HEK293 (cell line): Measurements from ENCODE around the gene THOP1.

ENCODE experiments used
- BCL11A ChIP-seq: fragments of 450-650 bp; formaldehyde crosslinking; IDR thresholded peaks from 2 replicates; pipeline ENCODE4 v1.5.1; 2016; ENCODE audit warnings: low read depth, missing biosample characterization, missing genetic modification characterization
- EGR2 ChIP-seq: fragments of 450-650 bp; formaldehyde crosslinking; IDR thresholded peaks from 2 replicates; pipeline ENCODE4 v1.5.1; 2016; ENCODE audit warnings: low read depth, missing biosample characterization, missing genetic modification characterization
- KLF16 ChIP-seq: fragments of 450-650 bp; formaldehyde crosslinking; IDR thresholded peaks from 2 replicates; pipeline ENCODE4 v1.5.1; 2017; ENCODE audit warnings: missing biosample characterization, missing genetic modification characterization
- KLF8 ChIP-seq: fragments of 450-650 bp; formaldehyde crosslinking; IDR thresholded peaks from 2 replicates; pipeline ENCODE4 v1.5.1; 2016; ENCODE audit warnings: missing biosample characterization, missing genetic modification characterization
- TCF7L2 ChIP-seq: IDR thresholded peaks from 2 replicates; pipeline ENCODE4 v1.6.1; 2011; ENCODE audit warnings: low read depth, mild to moderate bottlenecking, inconsistent platforms, low read length, moderate library complexity, borderline replicate concordance
- ZBTB21 ChIP-seq: fragments of 450-650 bp; formaldehyde crosslinking; IDR thresholded peaks from 2 replicates; pipeline ENCODE4 v1.5.1; 2017; ENCODE audit warnings: missing biosample characterization, missing genetic modification characterization
- ZFP69B ChIP-seq: fragments of 450-650 bp; formaldehyde crosslinking; IDR thresholded peaks from 2 replicates; pipeline ENCODE4 v1.5.1; 2016; ENCODE audit warnings: missing biosample characterization, missing genetic modification characterization
- ZNF132 ChIP-seq: fragments of 450-650 bp; formaldehyde crosslinking; IDR thresholded peaks from 2 replicates; pipeline ENCODE4 v1.5.1; 2017; ENCODE audit warnings: missing biosample characterization, missing genetic modification characterization, borderline replicate concordance
- ZNF140 ChIP-seq: fragments of 450-650 bp; formaldehyde crosslinking; IDR thresholded peaks from 2 replicates; pipeline ENCODE4 v1.5.1; 2016; ENCODE audit warnings: missing biosample characterization, missing genetic modification characterization
- ZNF174 ChIP-seq: fragments of 450-650 bp; formaldehyde crosslinking; IDR thresholded peaks from 2 replicates; pipeline ENCODE4 v1.5.0; 2017; ENCODE audit warnings: missing biosample characterization, mild to moderate bottlenecking, missing genetic modification characterization
- ZNF2 ChIP-seq: fragments of 450-650 bp; formaldehyde crosslinking; IDR thresholded peaks from 2 replicates; pipeline ENCODE4 v1.5.1; 2016; ENCODE audit warnings: missing biosample characterization, missing genetic modification characterization
- ZNF214 ChIP-seq: fragments of 450-650 bp; formaldehyde crosslinking; IDR thresholded peaks from 2 replicates; pipeline ENCODE4 v1.5.1; 2017; ENCODE audit warnings: missing biosample characterization, mild to moderate bottlenecking, missing genetic modification characterization, borderline replicate concordance
- ZNF221 ChIP-seq: fragments of 450-650 bp; formaldehyde crosslinking; IDR thresholded peaks from 2 replicates; pipeline ENCODE4 v1.5.1; 2017; ENCODE audit warnings: missing biosample characterization, missing genetic modification characterization, borderline replicate concordance
- ZNF266 ChIP-seq: fragments of 450-650 bp; formaldehyde crosslinking; IDR thresholded peaks from 2 replicates; pipeline ENCODE4 v1.5.1; 2016; ENCODE audit warnings: missing biosample characterization, missing genetic modification characterization, low read depth
- ZNF324 ChIP-seq: fragments of 450-650 bp; formaldehyde crosslinking; IDR thresholded peaks from 2 replicates; pipeline ENCODE4 v1.5.1; 2016; ENCODE audit warnings: missing biosample characterization, missing genetic modification characterization
- ZNF433 ChIP-seq: fragments of 450-650 bp; formaldehyde crosslinking; IDR thresholded peaks from 2 replicates; pipeline ENCODE4 v1.5.1; 2016; ENCODE audit warnings: missing biosample characterization, missing genetic modification characterization, low read depth
- ZNF48 ChIP-seq: fragments of 450-650 bp; formaldehyde crosslinking; IDR thresholded peaks from 2 replicates; pipeline ENCODE4 v1.5.1; 2016; ENCODE audit warnings: missing biosample characterization, missing genetic modification characterization
- ZNF501 ChIP-seq: fragments of 450-650 bp; formaldehyde crosslinking; IDR thresholded peaks from 2 replicates; pipeline ENCODE4 v1.5.1; 2016; ENCODE audit warnings: missing biosample characterization, missing genetic modification characterization
- ZNF585B ChIP-seq: fragments of 450-650 bp; formaldehyde crosslinking; IDR thresholded peaks from 2 replicates; pipeline ENCODE4 v1.5.1; 2016; ENCODE audit warnings: missing biosample characterization, missing genetic modification characterization
- ZNF660 ChIP-seq: fragments of 450-650 bp; IDR thresholded peaks from 2 replicates; pipeline ENCODE4 v1.5.1; 2018; ENCODE audit warnings: missing biosample characterization, mild to moderate bottlenecking, missing genetic modification characterization
- ZNF701 ChIP-seq: fragments of 450-650 bp; formaldehyde crosslinking; IDR thresholded peaks from 2 replicates; pipeline ENCODE4 v1.5.1; 2016; ENCODE audit warnings: missing biosample characterization, missing genetic modification characterization
- ZNF792 ChIP-seq: fragments of 450-650 bp; formaldehyde crosslinking; IDR thresholded peaks from 2 replicates; pipeline ENCODE4 v1.5.1; 2016; ENCODE audit warnings: missing biosample characterization, missing genetic modification characterization
- ZNF837 ChIP-seq: fragments of 450-650 bp; formaldehyde crosslinking; IDR thresholded peaks from 2 replicates; pipeline ENCODE4 v1.5.1; 2016; ENCODE audit warnings: missing biosample characterization, missing genetic modification characterization
- TF ChIP-seq, protein P1 (sequence below): fragments of 450-650 bp; formaldehyde crosslinking; IDR thresholded peaks from 2 replicates; pipeline ENCODE4 v1.5.1; 2016; ENCODE audit warnings: missing biosample characterization, missing genetic modification characterization
- TF ChIP-seq, protein P2 (sequence below): fragments of 450-650 bp; IDR thresholded peaks from 2 replicates; pipeline ENCODE4 v1.5.1; 2018; ENCODE audit warnings: missing biosample characterization, mild to moderate bottlenecking, missing genetic modification characterization
- TF ChIP-seq, protein P3 (sequence below): fragments of 450-650 bp; formaldehyde crosslinking; IDR thresholded peaks from 2 replicates; pipeline ENCODE4 v1.5.1; 2017; ENCODE audit warnings: missing biosample characterization, missing genetic modification characterization
- TF ChIP-seq, protein P4 (sequence below): fragments of 450-650 bp; formaldehyde crosslinking; IDR thresholded peaks from 2 replicates; pipeline ENCODE4 v1.5.1; 2016; ENCODE audit warnings: missing biosample characterization, missing genetic modification characterization
- TF ChIP-seq, protein P5 (sequence below): fragments of 450-650 bp; formaldehyde crosslinking; IDR thresholded peaks from 2 replicates; pipeline ENCODE4 v1.5.1; 2016; ENCODE audit warnings: missing biosample characterization, missing genetic modification characterization
- TF ChIP-seq, protein P6 (sequence below): fragments of 450-650 bp; formaldehyde crosslinking; IDR thresholded peaks from 2 replicates; pipeline ENCODE4 v1.5.1; 2016; ENCODE audit warnings: missing biosample characterization, missing genetic modification characterization

The THOP1 gene

DNA sequence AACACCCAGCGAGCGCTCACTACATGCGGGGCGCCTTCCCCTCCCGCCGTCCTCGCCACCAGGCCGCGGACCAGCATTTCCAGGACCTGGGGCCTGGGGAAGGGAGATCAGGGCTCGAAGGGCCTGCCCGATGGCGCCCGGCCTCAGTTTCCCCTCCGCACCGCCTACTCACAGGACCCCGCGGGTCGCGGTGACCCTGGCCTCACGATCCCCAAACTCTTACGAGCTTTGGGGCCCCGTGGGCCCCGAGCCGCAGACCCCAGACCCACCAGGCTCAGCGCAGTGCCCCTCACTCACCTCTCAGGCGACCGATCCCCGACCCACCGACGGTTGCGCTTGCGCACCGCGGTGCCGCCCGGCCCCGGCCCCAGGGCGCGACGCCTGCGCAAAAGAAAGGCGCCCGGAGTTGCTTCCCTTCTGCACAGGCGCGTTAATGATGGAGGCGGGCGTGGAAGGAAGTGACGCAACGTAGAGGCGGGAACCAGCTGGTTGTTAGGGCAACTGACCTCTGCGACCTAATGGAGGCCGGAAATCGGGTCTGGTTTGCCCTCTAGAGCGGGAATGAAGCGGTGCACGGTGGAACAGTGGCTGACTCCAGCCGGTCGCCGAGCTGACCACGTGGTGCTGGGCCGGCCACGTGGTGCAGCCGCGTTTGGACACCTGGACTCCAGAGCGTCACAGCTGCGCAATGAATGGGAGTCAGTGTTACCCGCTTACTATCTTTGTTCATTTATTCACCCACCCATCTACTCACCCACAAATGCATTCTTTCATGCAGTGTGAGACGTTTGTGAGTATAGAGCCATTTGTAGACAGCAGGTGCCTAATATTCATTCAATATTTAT, 2.1 kb upstream of the THOP1 start, which contains the start of gene SGTA (continued):
- TF ChIP-seq ZNF266 (tag by site-specific recombination) = no peak
- TF ChIP-seq, protein P1, sequence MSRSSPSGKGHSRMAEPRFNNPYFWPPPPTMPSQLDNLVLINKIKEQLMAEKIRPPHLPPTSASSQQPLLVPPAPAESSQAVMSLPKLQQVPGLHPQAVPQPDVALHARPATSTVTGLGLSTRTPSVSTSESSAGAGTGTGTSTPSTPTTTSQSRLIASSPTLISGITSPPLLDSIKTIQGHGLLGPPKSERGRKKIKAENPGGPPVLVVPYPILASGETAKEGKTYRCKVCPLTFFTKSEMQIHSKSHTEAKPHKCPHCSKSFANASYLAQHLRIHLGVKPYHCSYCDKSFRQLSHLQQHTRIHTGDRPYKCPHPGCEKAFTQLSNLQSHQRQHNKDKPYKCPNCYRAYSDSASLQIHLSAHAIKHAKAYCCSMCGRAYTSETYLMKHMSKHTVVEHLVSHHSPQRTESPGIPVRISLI (tag by site-specific recombination) = no peak
- TF ChIP-seq, protein P2, sequence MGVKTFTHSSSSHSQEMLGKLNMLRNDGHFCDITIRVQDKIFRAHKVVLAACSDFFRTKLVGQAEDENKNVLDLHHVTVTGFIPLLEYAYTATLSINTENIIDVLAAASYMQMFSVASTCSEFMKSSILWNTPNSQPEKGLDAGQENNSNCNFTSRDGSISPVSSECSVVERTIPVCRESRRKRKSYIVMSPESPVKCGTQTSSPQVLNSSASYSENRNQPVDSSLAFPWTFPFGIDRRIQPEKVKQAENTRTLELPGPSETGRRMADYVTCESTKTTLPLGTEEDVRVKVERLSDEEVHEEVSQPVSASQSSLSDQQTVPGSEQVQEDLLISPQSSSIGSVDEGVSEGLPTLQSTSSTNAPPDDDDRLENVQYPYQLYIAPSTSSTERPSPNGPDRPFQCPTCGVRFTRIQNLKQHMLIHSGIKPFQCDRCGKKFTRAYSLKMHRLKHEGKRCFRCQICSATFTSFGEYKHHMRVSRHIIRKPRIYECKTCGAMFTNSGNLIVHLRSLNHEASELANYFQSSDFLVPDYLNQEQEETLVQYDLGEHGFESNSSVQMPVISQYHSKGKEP = no peak
- no peak for TF ChIP-seq ZNF214 (tag by site-specific recombination)
- no peak for TF ChIP-seq ZNF140 (tag by site-specific recombination)
- no peak for TF ChIP-seq ZNF701 (tag by site-specific recombination)
- TF ChIP-seq ZNF221 (tag by site-specific recombination) = no peak
- TF ChIP-seq TCF7L2 = no peak
- TF ChIP-seq ZNF585B = no peak
- TF ChIP-seq KLF8 (tag by site-specific recombination) = no peak
- TF ChIP-seq ZNF174 (tag by site-specific recombination) = no peak
- TF ChIP-seq ZFP69B (tag by site-specific recombination) = peak; percentile 78
- no peak for TF ChIP-seq KLF16 (tag by site-specific recombination)
- 0 out of 2 replicates have a peak, but pooled peaks have one; percentile 31 for TF ChIP-seq ZNF2
- peak; percentile 94 for TF ChIP-seq ZNF792 (tag by site-specific recombination)
- 0 out of 2 replicates have a peak, but pooled peaks have one; percentile 41 for TF ChIP-seq ZNF501 (tag by site-specific recombination)
- peak; percentile 64; the same call in 1 of the 2 replicates for TF ChIP-seq ZBTB21 (tag by site-specific recombination)
- TF ChIP-seq EGR2 (tag by site-specific recombination) = no peak
- no peak for TF ChIP-seq ZNF660 (tag by site-specific recombination)
- peak; percentile 81; the same call in 1 of the 2 replicates for TF ChIP-seq BCL11A (tag by site-specific recombination)
- TF ChIP-seq, protein P3, sequence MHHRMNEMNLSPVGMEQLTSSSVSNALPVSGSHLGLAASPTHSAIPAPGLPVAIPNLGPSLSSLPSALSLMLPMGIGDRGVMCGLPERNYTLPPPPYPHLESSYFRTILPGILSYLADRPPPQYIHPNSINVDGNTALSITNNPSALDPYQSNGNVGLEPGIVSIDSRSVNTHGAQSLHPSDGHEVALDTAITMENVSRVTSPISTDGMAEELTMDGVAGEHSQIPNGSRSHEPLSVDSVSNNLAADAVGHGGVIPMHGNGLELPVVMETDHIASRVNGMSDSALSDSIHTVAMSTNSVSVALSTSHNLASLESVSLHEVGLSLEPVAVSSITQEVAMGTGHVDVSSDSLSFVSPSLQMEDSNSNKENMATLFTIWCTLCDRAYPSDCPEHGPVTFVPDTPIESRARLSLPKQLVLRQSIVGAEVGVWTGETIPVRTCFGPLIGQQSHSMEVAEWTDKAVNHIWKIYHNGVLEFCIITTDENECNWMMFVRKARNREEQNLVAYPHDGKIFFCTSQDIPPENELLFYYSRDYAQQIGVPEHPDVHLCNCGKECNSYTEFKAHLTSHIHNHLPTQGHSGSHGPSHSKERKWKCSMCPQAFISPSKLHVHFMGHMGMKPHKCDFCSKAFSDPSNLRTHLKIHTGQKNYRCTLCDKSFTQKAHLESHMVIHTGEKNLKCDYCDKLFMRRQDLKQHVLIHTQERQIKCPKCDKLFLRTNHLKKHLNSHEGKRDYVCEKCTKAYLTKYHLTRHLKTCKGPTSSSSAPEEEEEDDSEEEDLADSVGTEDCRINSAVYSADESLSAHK (tag by site-specific recombination) = no peak
- TF ChIP-seq, protein P4, sequence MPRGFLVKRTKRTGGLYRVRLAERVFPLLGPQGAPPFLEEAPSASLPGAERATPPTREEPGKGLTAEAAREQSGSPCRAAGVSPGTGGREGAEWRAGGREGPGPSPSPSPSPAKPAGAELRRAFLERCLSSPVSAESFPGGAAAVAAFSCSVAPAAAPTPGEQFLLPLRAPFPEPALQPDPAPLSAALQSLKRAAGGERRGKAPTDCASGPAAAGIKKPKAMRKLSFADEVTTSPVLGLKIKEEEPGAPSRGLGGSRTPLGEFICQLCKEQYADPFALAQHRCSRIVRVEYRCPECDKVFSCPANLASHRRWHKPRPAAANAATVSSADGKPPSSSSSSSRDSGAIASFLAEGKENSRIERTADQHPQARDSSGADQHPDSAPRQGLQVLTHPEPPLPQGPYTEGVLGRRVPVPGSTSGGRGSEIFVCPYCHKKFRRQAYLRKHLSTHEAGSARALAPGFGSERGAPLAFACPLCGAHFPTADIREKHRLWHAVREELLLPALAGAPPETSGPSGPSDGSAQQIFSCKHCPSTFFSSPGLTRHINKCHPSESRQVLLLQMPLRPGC (tag by site-specific recombination) = peak; percentile 39; the same call in 1 of the 2 replicates
- TF ChIP-seq ZNF132 (tag by site-specific recombination) = no peak
- TF ChIP-seq ZNF433 (tag by site-specific recombination) = no peak
- TF ChIP-seq, protein P5, sequence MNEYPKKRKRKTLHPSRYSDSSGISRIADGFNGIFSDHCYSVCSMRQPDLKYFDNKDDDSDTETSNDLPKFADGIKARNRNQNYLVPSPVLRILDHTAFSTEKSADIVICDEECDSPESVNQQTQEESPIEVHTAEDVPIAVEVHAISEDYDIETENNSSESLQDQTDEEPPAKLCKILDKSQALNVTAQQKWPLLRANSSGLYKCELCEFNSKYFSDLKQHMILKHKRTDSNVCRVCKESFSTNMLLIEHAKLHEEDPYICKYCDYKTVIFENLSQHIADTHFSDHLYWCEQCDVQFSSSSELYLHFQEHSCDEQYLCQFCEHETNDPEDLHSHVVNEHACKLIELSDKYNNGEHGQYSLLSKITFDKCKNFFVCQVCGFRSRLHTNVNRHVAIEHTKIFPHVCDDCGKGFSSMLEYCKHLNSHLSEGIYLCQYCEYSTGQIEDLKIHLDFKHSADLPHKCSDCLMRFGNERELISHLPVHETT (tag by site-specific recombination) = no peak
- TF ChIP-seq ZNF324 (tag by site-specific recombination) = peak; percentile 38
- no peak for TF ChIP-seq ZNF837 (tag by site-specific recombination)
- no peak for TF ChIP-seq ZNF48 (tag by site-specific recombination)
- TF ChIP-seq, protein P6, sequence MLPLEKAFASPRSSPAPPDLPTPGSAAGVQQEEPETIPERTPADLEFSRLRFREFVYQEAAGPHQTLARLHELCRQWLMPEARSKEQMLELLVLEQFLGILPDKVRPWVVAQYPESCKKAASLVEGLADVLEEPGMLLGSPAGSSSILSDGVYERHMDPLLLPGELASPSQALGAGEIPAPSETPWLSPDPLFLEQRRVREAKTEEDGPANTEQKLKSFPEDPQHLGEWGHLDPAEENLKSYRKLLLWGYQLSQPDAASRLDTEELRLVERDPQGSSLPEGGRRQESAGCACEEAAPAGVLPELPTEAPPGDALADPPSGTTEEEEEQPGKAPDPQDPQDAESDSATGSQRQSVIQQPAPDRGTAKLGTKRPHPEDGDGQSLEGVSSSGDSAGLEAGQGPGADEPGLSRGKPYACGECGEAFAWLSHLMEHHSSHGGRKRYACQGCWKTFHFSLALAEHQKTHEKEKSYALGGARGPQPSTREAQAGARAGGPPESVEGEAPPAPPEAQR (tag by site-specific recombination) = no peak
